ENCODE measurements around the gene CCNH. TPM values are rescaled to one million over a fixed set of nuclear protein-coding genes. Genes with fewer than 3 reads are reported as not detected.

The CCNH gene
- total RNA-seq, 1 experiment from 2014 or later = 63.2 TPM

- ChIA-PET POLR2A (no interaction called here), RAD21 (ENCODE audit: low non-redundant PET in 1 of 2, low total read pairs in 2 of 2, uncharacterized antibody in 2 of 2, unreplicated experiment in 2 of 2) (no interaction called here), CTCF (no interaction called here)
- Histone ChIP-seq H3K36me3 (ENCODE audit: control insufficient read depth in 1 of 2, insufficient read depth in 2 of 2, low read length in 2 of 2) (peaks cover 0 to 7% of the 10 kb centered on the region in 2 experiments; a peak in 3 of 4 replicates), H3K4me3 (replicated peaks in 1 of 2; ENCODE audit: low read depth in 1 of 2, low read length in 2 of 2) (no peak overlapping the region), H3K4me1 (ENCODE audit: control insufficient read depth in 1 of 2, insufficient read depth in 2 of 2, low read length in 2 of 2) (no peaks in the 10 kb centered on the region), H3K27ac (ENCODE audit: low read depth, low read length) (no peak overlapping the region), H3K9ac (ENCODE audit: low read length) (no peak overlapping the region), H3K79me2 (ENCODE audit: insufficient read depth, low read length) (no peaks in the 10 kb centered on the region), H3K9me3 (ENCODE audit: control insufficient read depth in 1 of 2, insufficient read depth in 1 of 2, low read depth in 1 of 2, low read length in 2 of 2) (no peaks in the 10 kb centered on the region), H3K4me2 (ENCODE audit: low read length) (no peak overlapping the region), H3K27me3 (ENCODE audit: insufficient read depth, low read length) (no peaks in the 10 kb centered on the region), H2AFZ (ENCODE audit: low read depth, low read length, poor library complexity, severe bottlenecking) (no peak overlapping the region), H3K9me2 (ENCODE audit: insufficient read depth) (no peaks in the 10 kb centered on the region), H4K20me1 (ENCODE audit: insufficient read depth) (no peaks in the 10 kb centered on the region)
- no peak for DNase-seq (ENCODE audit: low read depth, low spot score)
- intact Hi-C loops (cut with micrococcal nuclease) = no loop called here
- TF ChIP-seq EGR1 (IDR thresholded peaks at IDR 0.05; ENCODE audit: low read depth) (no peak), REST (IDR thresholded peaks at IDR 0.05; ENCODE audit: low read depth) (no peak), POLR2AphosphoS5 (IDR thresholded peaks at IDR 0.05; ENCODE audit: low read depth, low read length) (no peak), CTCF (IDR thresholded peaks at IDR 0.05 in 2 of 3, conservative IDR thresholded peaks at IDR 0.05 in 1 of 3; ENCODE audit: borderline replicate concordance in 1 of 3, insufficient read depth in 1 of 3, low read depth in 2 of 3, low read length in 2 of 3) (no peak), EZH2 (IDR thresholded peaks at IDR 0.05) (no peak), TCF7L2 (IDR thresholded peaks at IDR 0.05; ENCODE audit: borderline replicate concordance, extremely low read depth, insufficient read depth, insufficient read length) (no peak), SRF (IDR thresholded peaks at IDR 0.05; ENCODE audit: low read depth) (no peak), ATF3 (IDR thresholded peaks at IDR 0.05) (no peak), SP1 (IDR thresholded peaks at IDR 0.05; ENCODE audit: low read depth) (no peak), ZNF274 (IDR thresholded peaks at IDR 0.05; ENCODE audit: low read depth, low read length) (no peak), SIN3A (IDR thresholded peaks at IDR 0.05; ENCODE audit: low read depth) (no peak), CBX3 (IDR thresholded peaks at IDR 0.05; ENCODE audit: low read depth) (no peak), POLR2A (IDR thresholded peaks at IDR 0.05; ENCODE audit: borderline replicate concordance, extremely low read depth, insufficient read depth, insufficient read length) (no peak), YY1 (IDR thresholded peaks at IDR 0.05; ENCODE audit: extremely low read depth, insufficient replicate concordance, low read depth, low read length) (no peak), FOSL1 (IDR thresholded peaks at IDR 0.05; ENCODE audit: low read depth) (no peak), ELF1 (IDR thresholded peaks at IDR 0.05; ENCODE audit: borderline replicate concordance, low read depth) (no peak), ZFX (IDR thresholded peaks at IDR 0.05) (no peak), EZH2phosphoT487 (IDR thresholded peaks at IDR 0.05; ENCODE audit: borderline replicate concordance) (no peak), JUND (IDR thresholded peaks at IDR 0.05) (no peak)
- no peak for ATAC-seq
- BruUV-seq (replicated peaks) = no TSS peak
These were observed 53.6 kb downstream of the CCNH start for GRCh38 chr5:87359106-87359505.

All from HCT116 (cell line).